Embryonic facial prominence (tissue), 1 donor: ENCODE measurements around the gene TUBD1.

Source experiments
- DNase-seq: peaks from one replicate; pipeline ENCODE4 v3.0.0-alpha.2; 2016; ENCODE audit errors: extremely low spot score

Gene TUBD1

GRCh38 chr17:59825533-59826322 lies 67.0 kb downstream of the TUBD1 start:
- peak; percentile 63 for DNase-seq

GRCh38 chr17:59815965-59816364 lies 76.8 kb downstream of the TUBD1 start:
- DNase-seq: no peak

- DNase-seq: no peak
Measured at GRCh38 chr17:59814685-59815084, 78.1 kb downstream of the TUBD1 start.

GRCh38 chr17:59814276-59814675 lies 78.5 kb downstream of the TUBD1 start:
- no peak for DNase-seq

- DNase-seq: no peak
Measured at GRCh38 chr17:59812139-59812538, 80.6 kb downstream of the TUBD1 start.

GRCh38 chr17:59811209-59811608 lies 81.5 kb downstream of the TUBD1 start:
- no peak for DNase-seq

GRCh38 chr17:59810894-59811153 lies 81.9 kb downstream of the TUBD1 start:
- DNase-seq: no peak
